IMR-90 (cell line): ENCODE data around the gene SPATA13. TPM values are rescaled to one million over a fixed set of nuclear protein-coding genes. Genes with fewer than 3 reads are reported as not detected.

ENCODE experiments used
- ATAC-seq: fragments of 200-7000 bp; cut with Tn5 transposase; 2 replicates; pipeline ENCODE4 v1.9.1; 2020; ENCODE audit warnings: low read depth, mild to moderate bottlenecking, moderate library complexity
- BruUV-seq: library from RNA; stranded (reverse); fragments of 400-500 nt; replicated peaks from 2 replicates; lab custom pipeline; 2021; lab: Mats Ljungman, UMichigan
- CTCF ChIA-PET: fragments of 300-600 bp; formaldehyde crosslinking; extraction: SDS; loops from one replicate; lab custom pipeline; 2021; ENCODE audit warnings: antibody characterized with exemption; lab: Yijun Ruan, JAX
- POLR2A ChIA-PET: fragments of 300-600 bp; sonication (Branson Sonifier 250); formaldehyde crosslinking; loops from one replicate; lab custom pipeline; 2022; ENCODE audit warnings: antibody characterized with exemption; ENCODE audit not compliant: unreplicated experiment; lab: Charles Lee
- DNase-seq: peaks from one replicate; pipeline ENCODE4 v3.0.0; 2013
- H2AFZ ChIP-seq: replicated peaks from 2 replicates; pipeline ENCODE3; 2013; ENCODE audit warnings: low read length, mild to moderate bottlenecking; ENCODE audit not compliant: poor library complexity
- H2AK5ac ChIP-seq: 2 replicates; pipeline ENCODE4 v1.6.1; 2013; ENCODE audit warnings: low read depth, low read length, inconsistent platforms
- H2AK9ac ChIP-seq: replicated peaks from 2 replicates; pipeline ENCODE3; 2013; ENCODE audit warnings: mild to moderate bottlenecking, low read depth, low read length, moderate library complexity; ENCODE audit not compliant: poor library complexity
- H2BK120ac ChIP-seq: 2 replicates; pipeline ENCODE4 v1.6.1; 2013; ENCODE audit warnings: low read depth, low read length, inconsistent platforms
- H2BK15ac ChIP-seq: 3 replicates; pipeline ENCODE4 v1.6.1; 2013; ENCODE audit warnings: low read depth, low read length, inconsistent platforms
- H2BK20ac ChIP-seq: 2 replicates; pipeline ENCODE4 v1.6.1; 2013; ENCODE audit warnings: low read depth, mild to moderate bottlenecking, inconsistent platforms, low read length, moderate library complexity
- H2BK5ac ChIP-seq: 2 replicates; pipeline ENCODE4 v1.6.1; 2013; ENCODE audit warnings: mild to moderate bottlenecking, low read depth, low read length, inconsistent platforms; ENCODE audit not compliant: poor library complexity, severe bottlenecking
- H3K14ac ChIP-seq: replicated peaks from 2 replicates; pipeline ENCODE4 v1.6.1; 2013; ENCODE audit warnings: low read depth, low read length, inconsistent platforms
- H3K18ac ChIP-seq: 2 replicates; pipeline ENCODE4 v1.6.1; 2013; ENCODE audit warnings: low read depth, low read length, control low read depth
- H3K23ac ChIP-seq: 2 replicates; pipeline ENCODE4 v1.6.1; 2013; ENCODE audit warnings: low read depth, low read length, inconsistent platforms
- H3K27ac ChIP-seq: 2 replicates; pipeline ENCODE4 v1.5.1; 2013; ENCODE audit warnings: mild to moderate bottlenecking, control low read depth, low read length; ENCODE audit not compliant: insufficient read depth
- H3K27me3 ChIP-seq: 2 replicates; pipeline ENCODE4 v1.6.1; 2013; ENCODE audit warnings: low read length; ENCODE audit not compliant: control insufficient read depth, insufficient read depth
- H3K36me3 ChIP-seq: 2 replicates; pipeline ENCODE4 v1.6.1; 2013; ENCODE audit warnings: low read length, mixed read lengths; ENCODE audit not compliant: control insufficient read depth, insufficient read depth
- H3K4ac ChIP-seq: 2 replicates; pipeline ENCODE4 v1.6.1; 2013; ENCODE audit warnings: low read depth, low read length, inconsistent platforms
- H3K4me1 ChIP-seq: 2 replicates; pipeline ENCODE4 v1.6.1; 2013; ENCODE audit warnings: low read length, mixed read lengths; ENCODE audit not compliant: control insufficient read depth, insufficient read depth
- H3K4me2 ChIP-seq: 2 replicates; pipeline ENCODE4 v1.6.1; 2013; ENCODE audit warnings: low read depth, mild to moderate bottlenecking, control low read depth, low read length, moderate library complexity
- H3K4me3 ChIP-seq: 2 replicates; pipeline ENCODE4 v1.5.1; 2013; ENCODE audit warnings: low read depth, mild to moderate bottlenecking, control low read depth, low read length, moderate library complexity; ENCODE audit not compliant: insufficient read depth
- H3K56ac ChIP-seq: 2 replicates; pipeline ENCODE4 v1.6.1; 2013; ENCODE audit warnings: low read length, inconsistent platforms; ENCODE audit not compliant: insufficient read depth; ENCODE audit errors: extremely low read depth
- H3K79me1 ChIP-seq, 2 experiments: 2 replicates each; pipeline ENCODE4 v1.6.1; 2013; ENCODE audit warnings: low read length in 2 of 2, inconsistent platforms in 1 of 2, low read depth in 1 of 2
- H3K9ac ChIP-seq: 2 replicates; pipeline ENCODE4 v1.6.1; 2013; ENCODE audit warnings: low read depth, low read length, control low read depth
- H3K9me1 ChIP-seq: 2 replicates; pipeline ENCODE4 v1.6.1; 2013; ENCODE audit warnings: low read length, inconsistent platforms; ENCODE audit not compliant: insufficient read depth
- H3K9me3 ChIP-seq: 2 replicates; pipeline ENCODE4 v1.6.1; 2013; ENCODE audit warnings: low read length; ENCODE audit not compliant: control insufficient read depth, insufficient read depth
- H4K20me1 ChIP-seq: 2 replicates; pipeline ENCODE4 v1.6.1; 2013; ENCODE audit warnings: low read length, inconsistent platforms; ENCODE audit not compliant: insufficient read depth
- H4K5ac ChIP-seq: 2 replicates; pipeline ENCODE4 v1.6.1; 2013; ENCODE audit warnings: mild to moderate bottlenecking, low read depth, low read length, control low read depth
- H4K8ac ChIP-seq, 2 experiments: 2 replicates each; pipeline ENCODE4 v1.6.1; 2013; ENCODE audit warnings: low read depth in 2 of 2, low read length in 2 of 2, control low read depth in 1 of 2, inconsistent platforms in 1 of 2
- H4K91ac ChIP-seq: 2 replicates; pipeline ENCODE4 v1.6.1; 2013; ENCODE audit warnings: low read depth, low read length, inconsistent platforms; ENCODE audit not compliant: insufficient read depth
- BHLHE40 ChIP-seq: fragments of 150-350 bp; IDR thresholded peaks from 2 replicates; pipeline ENCODE4 v1.6.1; 2016; ENCODE audit warnings: mild to moderate bottlenecking, low read depth, low read length
- CEBPB ChIP-seq: IDR thresholded peaks from 2 replicates; pipeline ENCODE4 v1.6.1; 2012; ENCODE audit warnings: low read depth, low read length, improper control_type of control experiment
- CHD1 ChIP-seq: IDR thresholded peaks from 2 replicates; pipeline ENCODE4 v1.6.1; 2012; ENCODE audit warnings: low read depth, low read length, improper control_type of control experiment
- FOS ChIP-seq: fragments of 150-350 bp; IDR thresholded peaks from 2 replicates; pipeline ENCODE4 v1.6.1; 2016; ENCODE audit warnings: low read depth, low read length
- MAZ ChIP-seq: IDR thresholded peaks from 2 replicates; pipeline ENCODE4 v1.6.1; 2012; ENCODE audit warnings: low read depth, mild to moderate bottlenecking, low read length, improper control_type of control experiment, moderate library complexity, borderline replicate concordance
- MXI1 ChIP-seq: IDR thresholded peaks from 2 replicates; pipeline ENCODE4 v1.6.1; 2012; ENCODE audit warnings: low read depth, mild to moderate bottlenecking, low read length, moderate library complexity, borderline replicate concordance
- RAD21 ChIP-seq: IDR thresholded peaks from 2 replicates; pipeline ENCODE4 v1.6.1; 2012; ENCODE audit warnings: low read length, improper control_type of control experiment
- SMC3 ChIP-seq: fragments of 150-350 bp; IDR thresholded peaks from 2 replicates; pipeline ENCODE4 v1.6.1; 2016; ENCODE audit warnings: low read depth, mild to moderate bottlenecking, antibody characterized with exemption, low read length, moderate library complexity
- WGBS, 2 experiments: methylation state at CpG; one replicate each; pipeline versions ENCODE4 v1.1.5 to v1.1.7; 2013; ENCODE audit warnings: missing lambda C conversion rate in 2 of 2; ENCODE audit not compliant: insufficient read length in 1 of 2; ENCODE audit errors: extremely low coverage in 2 of 2; 5-methylcytosine and 5-hydroxymethylcytosine counted together
- dilution Hi-C: fragments of 300-500 bp; cut with HindIII; formaldehyde crosslinking; loops from one replicate; pipeline ENCODE4 v1.14.3; 2018; ENCODE audit warnings: low sequenced_read_pairs; ENCODE audit not compliant: unreplicated experiment
- in situ Hi-C: fragments of 300-500 bp; cut with MboI; formaldehyde crosslinking; loops from 3 replicates; pipeline ENCODE4 v1.14.3; 2019; ENCODE audit warnings: low sequenced_read_pairs, inconsistent platforms, mixed read lengths
- intact Hi-C: fragments of 100-400 bp; cut with micrococcal nuclease; formaldehyde crosslinking; loops from 2 replicates; pipeline ENCODE4 v1.10.0; 2022
- polyA plus RNA-seq, 3 experiments: library from polyadenylated mRNA; depleted of rRNA; stranded (reverse); fragments of >200 nt; gene quantifications; 2 replicates each; pipeline ENCODE4 v1.2.3, GENCODE V29; 2012; ENCODE audit warnings: low replicate concordance in 1 of 3
- total RNA-seq: library from RNA; depleted of rRNA; stranded (reverse); fragments of >200 nt; gene quantifications from 2 replicates; pipeline ENCODE4 v1.2.3, GENCODE V29; 2012
- TF ChIP-seq, protein P1 (sequence below): conservative IDR thresholded peaks from 2 replicates; pipeline ENCODE4 v1.5.1; 2012; ENCODE audit warnings: mild to moderate bottlenecking, low read depth, low read length, improper control_type of control experiment

SPATA13 gene
- total and polyA plus RNA-seq, 2 of the 4 experiments (the other 2 are of a cell fraction), result 10.5 to 12.5 TPM

DNA sequence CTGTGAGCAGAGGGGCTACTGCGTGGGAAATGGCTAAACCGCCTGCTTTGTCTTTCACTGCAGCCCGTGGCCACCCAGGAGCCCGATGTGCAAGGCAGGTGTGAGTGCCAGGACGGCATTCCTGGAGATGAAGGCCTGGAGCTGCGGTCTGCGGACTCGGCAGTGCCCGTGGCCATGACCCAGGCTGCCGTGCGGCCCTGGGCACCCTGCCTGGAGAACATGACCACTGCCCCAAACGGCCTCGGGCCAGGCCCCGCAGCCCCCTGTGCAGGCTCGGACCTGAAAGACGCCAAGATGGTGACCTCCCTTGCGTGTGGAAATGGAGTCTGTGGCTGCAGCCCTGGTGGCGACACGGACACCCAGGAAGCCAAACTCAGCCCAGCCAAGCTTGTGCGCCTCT is 62.2 kb downstream of the SPATA13 start:
- H3K56ac ChIP-seq, result no peak overlapping the region
- H2BK15ac ChIP-seq, result no peak overlapping the region
- peaks cover 12 to 63% of the 10 kb centered on the region in 2 experiments for H3K79me1 ChIP-seq
- H2AFZ ChIP-seq, result no peak overlapping the region
- BruUV-seq, result no TSS peak
- no peak overlapping the region for H3K4ac ChIP-seq
- no peak overlapping the region for H3K27ac ChIP-seq
- H3K4me3 ChIP-seq, result no peak overlapping the region
- POLR2A ChIA-PET, result no interaction called here
- H3K9me1 ChIP-seq, result peaks cover 7% of the 10 kb centered on the region
- H4K5ac ChIP-seq, result no peak overlapping the region
- no peak overlapping the region for H2AK5ac ChIP-seq
- 93% methylated on average over 17 of the region's 20 CpGs; no CpG with 5 or more reads in 1 of the 2 experiments for WGBS, 2 experiments
- H4K91ac ChIP-seq, result no peak overlapping the region
- H2BK120ac ChIP-seq, result no peak overlapping the region
- TF ChIP-seq CHD1 (no peak), CEBPB (no peak), MXI1 (no peak), RAD21 (no peak), SMC3 (no peak), BHLHE40 (no peak), FOS (no peak), MAZ (no peak)
- TF ChIP-seq, protein P1, sequence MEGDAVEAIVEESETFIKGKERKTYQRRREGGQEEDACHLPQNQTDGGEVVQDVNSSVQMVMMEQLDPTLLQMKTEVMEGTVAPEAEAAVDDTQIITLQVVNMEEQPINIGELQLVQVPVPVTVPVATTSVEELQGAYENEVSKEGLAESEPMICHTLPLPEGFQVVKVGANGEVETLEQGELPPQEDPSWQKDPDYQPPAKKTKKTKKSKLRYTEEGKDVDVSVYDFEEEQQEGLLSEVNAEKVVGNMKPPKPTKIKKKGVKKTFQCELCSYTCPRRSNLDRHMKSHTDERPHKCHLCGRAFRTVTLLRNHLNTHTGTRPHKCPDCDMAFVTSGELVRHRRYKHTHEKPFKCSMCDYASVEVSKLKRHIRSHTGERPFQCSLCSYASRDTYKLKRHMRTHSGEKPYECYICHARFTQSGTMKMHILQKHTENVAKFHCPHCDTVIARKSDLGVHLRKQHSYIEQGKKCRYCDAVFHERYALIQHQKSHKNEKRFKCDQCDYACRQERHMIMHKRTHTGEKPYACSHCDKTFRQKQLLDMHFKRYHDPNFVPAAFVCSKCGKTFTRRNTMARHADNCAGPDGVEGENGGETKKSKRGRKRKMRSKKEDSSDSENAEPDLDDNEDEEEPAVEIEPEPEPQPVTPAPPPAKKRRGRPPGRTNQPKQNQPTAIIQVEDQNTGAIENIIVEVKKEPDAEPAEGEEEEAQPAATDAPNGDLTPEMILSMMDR, result no peak
- CTCF ChIA-PET, result interaction anchor here (1.3 kb wide), 1 partner anchor 202 kb away, joined by 3 read pairs; no protein-coding TSS in a partner anchor
- H2BK5ac ChIP-seq, result no peak overlapping the region
- in situ Hi-C loops, result loop anchor here (5.0 to 10.0 kb wide), 2 partner anchors 168 to 200 kb away; no protein-coding TSS in a partner anchor
- DNase-seq (no peak), ATAC-seq (no peak)
- no peak overlapping the region for H3K18ac ChIP-seq
- dilution Hi-C loops, result no loop called here
- peaks cover 5% of the 10 kb centered on the region for H3K4me1 ChIP-seq
- H3K9ac ChIP-seq, result no peak overlapping the region
- no peak overlapping the region for H3K14ac ChIP-seq
- H2BK20ac ChIP-seq, result no peak overlapping the region
- no peaks in the 10 kb centered on the region for H3K9me3 ChIP-seq
- H2AK9ac ChIP-seq, result no peak overlapping the region
- no peaks in the 10 kb centered on the region for H3K27me3 ChIP-seq
- peaks cover 20% of the 10 kb centered on the region for H3K36me3 ChIP-seq
- H4K8ac ChIP-seq, result no peak overlapping the region
- no peak overlapping the region for H3K23ac ChIP-seq
- intact Hi-C loops, result no loop called here
- H3K4me2 ChIP-seq, result no peak overlapping the region
- H4K20me1 ChIP-seq, result 0 out of 2 replicates have a peak, but pooled peaks cover 3% of the 10 kb centered on the region
